ENCODE data around the gene GOLGA8J.
"Not testable (repeated sequence)": the region's sequence is repeated elsewhere in the genome, so short reads cannot be mapped to it uniquely, and the experiment has no call there.

The GOLGA8J gene

DNA sequence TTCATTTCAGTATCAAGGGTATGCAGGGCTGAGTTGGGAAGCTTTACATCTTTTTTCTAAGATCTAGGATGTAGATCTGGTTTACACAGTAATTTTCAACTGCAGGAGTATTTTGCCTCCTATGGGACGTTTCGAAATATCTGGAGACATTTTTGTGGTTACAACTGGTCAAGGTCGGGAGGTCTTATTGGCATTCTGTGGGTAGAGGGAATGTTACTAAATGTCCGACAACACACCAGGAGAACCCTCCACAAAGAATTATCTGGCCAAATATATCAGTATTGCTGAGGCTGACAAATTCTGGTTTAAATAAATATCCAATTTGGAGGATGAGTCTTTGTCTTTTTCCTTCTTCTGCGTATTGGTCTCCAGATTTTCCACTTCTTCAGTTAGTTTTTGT is 1.9 kb upstream of the GOLGA8J start:
- not testable (repeated sequence) for FAIRE-seq

DNA sequence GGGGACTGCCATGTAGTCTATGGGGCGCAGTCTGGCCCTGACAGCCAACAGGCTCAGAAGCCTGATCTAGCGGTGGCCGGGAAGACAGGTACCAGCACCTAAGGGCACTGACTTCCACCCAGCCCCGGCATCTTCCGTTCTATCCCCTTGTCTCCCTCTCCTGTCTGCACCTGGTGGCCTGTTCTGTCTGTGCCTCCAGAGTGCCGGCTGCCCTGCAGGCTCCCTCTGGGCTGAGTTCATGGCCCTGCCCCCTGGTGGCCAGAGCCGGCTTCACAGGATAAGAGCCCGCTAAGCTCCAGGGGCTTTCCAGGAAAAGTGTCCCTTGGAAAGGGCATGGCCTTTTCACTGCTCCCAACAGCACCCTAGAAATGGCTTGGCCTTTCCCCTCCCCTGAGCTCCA is 15.1 kb downstream of the GOLGA8J start:
- not testable (repeated sequence) for FAIRE-seq

DNA sequence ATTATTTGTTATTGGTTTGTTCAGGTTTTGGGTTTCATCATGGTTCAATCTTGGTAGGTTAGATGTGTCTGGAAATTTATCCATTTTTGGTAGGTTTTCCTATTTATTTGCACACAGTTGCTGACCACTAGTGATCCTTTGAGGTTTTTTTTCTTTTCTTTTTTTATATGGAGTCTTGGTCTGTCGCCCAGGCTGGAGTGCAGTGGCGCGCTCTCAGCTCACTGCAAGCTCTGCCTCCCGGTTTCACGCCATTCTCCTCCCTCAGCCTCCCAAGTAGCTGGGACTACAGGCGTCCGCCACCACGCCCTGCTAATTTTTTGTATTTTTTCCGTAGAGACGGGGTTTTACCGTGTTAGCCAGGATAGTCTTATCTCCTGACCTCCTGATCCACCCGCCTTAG is 20.1 kb downstream of the GOLGA8J start:
- not testable (repeated sequence) for FAIRE-seq

DNA sequence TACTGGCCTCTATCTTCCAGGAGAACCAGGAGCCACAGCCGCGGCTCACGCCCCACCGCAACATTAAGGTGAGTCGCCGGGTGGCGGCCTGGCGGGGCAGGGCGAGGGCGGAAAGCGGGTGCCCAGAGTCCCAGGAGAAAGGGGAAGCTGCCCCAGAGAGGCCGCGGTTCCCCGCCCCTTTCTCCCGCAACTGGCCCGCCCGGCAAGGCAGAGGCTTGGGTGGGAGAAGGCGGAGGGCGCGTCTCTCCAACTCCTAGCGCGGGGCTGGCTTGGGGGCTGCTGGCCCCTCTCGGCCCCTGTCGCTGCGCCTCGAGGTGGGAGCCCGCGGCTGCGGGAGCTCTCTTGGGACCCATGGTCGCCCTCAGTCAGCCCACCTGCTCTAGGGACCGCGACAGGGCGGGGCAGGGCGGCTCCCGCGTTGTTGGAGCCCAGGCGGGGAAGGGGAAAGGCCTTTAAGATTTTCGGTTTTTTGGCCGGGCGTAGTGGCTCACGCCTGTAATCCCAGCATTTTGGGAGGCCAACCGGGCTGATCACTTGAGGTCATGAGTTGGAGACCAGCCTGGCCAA is 21.3 kb downstream of the GOLGA8J start:
- not testable (repeated sequence) for FAIRE-seq

DNA sequence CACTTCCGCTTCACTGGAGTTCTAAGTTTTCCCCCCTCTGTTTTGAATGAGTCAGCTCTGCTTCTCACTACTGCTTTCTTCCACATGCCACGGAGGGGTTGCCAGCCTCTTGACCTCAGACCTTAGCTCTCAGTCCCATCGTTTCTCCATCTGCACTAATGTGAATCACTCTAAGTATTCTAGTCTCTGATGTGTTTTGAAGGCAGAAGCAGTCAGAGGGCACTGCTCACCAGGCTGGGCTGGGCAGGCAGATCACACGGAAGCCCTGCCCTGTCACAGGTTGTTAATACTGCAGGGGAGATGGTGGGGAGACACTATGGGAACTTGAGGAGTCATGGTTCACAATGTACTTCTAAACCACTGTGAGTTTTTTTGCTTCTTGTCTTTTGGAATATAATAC is 27.8 kb downstream of the GOLGA8J start:
- FAIRE-seq: not testable (repeated sequence)

DNA sequence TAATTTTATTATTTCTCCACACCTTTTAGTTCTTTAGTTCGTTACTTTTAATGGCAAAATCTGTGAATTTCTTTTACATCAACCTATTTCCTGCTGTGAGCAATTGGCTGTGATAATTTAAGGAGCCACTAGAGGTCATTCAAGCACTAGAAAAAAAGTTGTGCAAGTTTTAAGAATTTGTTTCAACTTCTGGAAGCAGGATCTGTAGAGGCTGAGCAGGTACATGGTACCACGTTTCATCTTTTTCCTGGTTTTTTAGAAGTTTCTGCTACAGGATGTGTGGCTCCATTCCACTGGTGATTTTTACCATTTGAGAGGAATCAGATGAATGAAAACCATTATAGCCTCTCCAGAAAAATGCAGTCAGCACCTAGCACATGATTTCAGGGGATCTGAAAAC is 47.3 kb downstream of the GOLGA8J start:
- not testable (repeated sequence) for FAIRE-seq

DNA sequence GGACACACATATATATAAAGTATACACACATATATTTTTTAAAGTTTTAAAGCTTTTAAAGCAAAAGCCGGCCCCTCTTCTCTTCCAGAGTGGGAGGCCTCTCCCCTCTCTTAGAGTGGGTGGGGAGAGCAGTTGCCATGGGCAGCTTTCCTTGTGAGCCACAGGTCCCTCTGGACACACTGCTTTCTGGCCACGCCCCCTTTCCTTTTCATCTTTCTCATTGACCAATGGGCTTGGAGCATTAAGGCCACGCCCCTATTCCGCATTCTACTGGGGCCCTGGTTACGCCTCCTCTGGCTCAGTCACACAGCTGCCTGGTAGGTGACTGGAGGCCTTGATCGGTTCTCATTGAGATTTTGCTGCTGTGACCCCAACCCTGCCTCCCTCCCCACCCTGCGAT is 52.0 kb downstream of the GOLGA8J start, which contains the start of gene GOLGA8T:
Gene GOLGA8T (plus strand): TSS at position 301 of the 400 bp plus-strand sequence. CDS start 98 bp downstream, at position 399.
- not testable (repeated sequence) for FAIRE-seq

Measured in TTC549 (cell line).